ENCODE measurements around the gene FTSJ3. TPM values are rescaled to one million over a fixed set of nuclear protein-coding genes. Genes with fewer than 3 reads are reported as not detected.

FTSJ3 gene
- total and polyA plus RNA-seq, 2 of the 13 experiments (the other 11 are each of a cell fraction or from before 2014, with no cell fraction given), result 26.0 to 64.2 TPM

GRCh38 chr17:63804328-63804727 is 23.1 kb downstream of the FTSJ3 start:
- POLR2A ChIA-PET, result interaction anchor here (2.1 kb wide), 1 partner anchor 31 kb away, joined by 9 read pairs; the partner anchor contains the start of genes CCDC47 and DDX42
- no peak overlapping the region for H3K4me3 ChIP-seq (replicated peaks in 1 of 3; ENCODE audit: insufficient read depth in 1 of 3, low read depth in 2 of 3, low read length in 3 of 3)
- no peak overlapping the region for H3K27ac ChIP-seq (ENCODE audit: extremely low read length, insufficient read depth, low read length)
- no peak overlapping the region for H3K4me2 ChIP-seq (ENCODE audit: low read depth, low read length)
- no peaks in the 10 kb centered on the region for H3K9me3 ChIP-seq (ENCODE audit: low read length)
- no peak for FAIRE-seq
- ATAC-seq, result no peak
- no peaks in the 10 kb centered on the region for H3K27me3 ChIP-seq (ENCODE audit: control insufficient read depth in 1 of 2, insufficient read depth in 2 of 2, low read length in 2 of 2)
- H3K9ac ChIP-seq (ENCODE audit: insufficient read depth, low read depth, low read length), result no peak overlapping the region
- H3K4me1 ChIP-seq (ENCODE audit: insufficient read depth, low read length), result no peaks in the 10 kb centered on the region
- in situ Hi-C loops (cut with HindIII; ENCODE audit: extremely low pct_ligation_motif_present, low pct_unique_long_range_greater_than_20kb), result no loop called here
- no peaks in the 10 kb centered on the region for H3K79me2 ChIP-seq (ENCODE audit: insufficient read depth, low read length)
- TF ChIP-seq SP140L (CRISPR knock-in tag; IDR thresholded peaks at IDR 0.05; ENCODE audit: borderline replicate concordance) (no peak), NCOR1 (IDR thresholded peaks at IDR 0.05; ENCODE audit: borderline replicate concordance, low read length) (no peak), ZBTB39 (CRISPR knock-in tag; IDR thresholded peaks at IDR 0.05) (no peak), SKI (IDR thresholded peaks at IDR 0.05; ENCODE audit: partially characterized antibody) (no peak), LRRFIP1 (CRISPR knock-in tag; conservative IDR thresholded peaks at IDR 0.05) (no peak), FOXC1 (CRISPR knock-in tag; IDR thresholded peaks at IDR 0.05; ENCODE audit: borderline replicate concordance) (no peak), RFX3 (CRISPR knock-in tag; IDR thresholded peaks at IDR 0.05) (no peak), GMEB2 (CRISPR knock-in tag; IDR thresholded peaks at IDR 0.05; ENCODE audit: low read depth) (no peak), ZNF331 (CRISPR knock-in tag; IDR thresholded peaks at IDR 0.05) (no peak), CAMTA2 (CRISPR knock-in tag; IDR thresholded peaks at IDR 0.05; ENCODE audit: borderline replicate concordance) (no peak), ZNF530 (CRISPR knock-in tag; IDR thresholded peaks at IDR 0.05; ENCODE audit: low read depth) (no peak)
- TF ChIP-seq, protein P1, sequence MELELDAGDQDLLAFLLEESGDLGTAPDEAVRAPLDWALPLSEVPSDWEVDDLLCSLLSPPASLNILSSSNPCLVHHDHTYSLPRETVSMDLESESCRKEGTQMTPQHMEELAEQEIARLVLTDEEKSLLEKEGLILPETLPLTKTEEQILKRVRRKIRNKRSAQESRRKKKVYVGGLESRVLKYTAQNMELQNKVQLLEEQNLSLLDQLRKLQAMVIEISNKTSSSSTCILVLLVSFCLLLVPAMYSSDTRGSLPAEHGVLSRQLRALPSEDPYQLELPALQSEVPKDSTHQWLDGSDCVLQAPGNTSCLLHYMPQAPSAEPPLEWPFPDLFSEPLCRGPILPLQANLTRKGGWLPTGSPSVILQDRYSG (CRISPR knock-in tag; IDR thresholded peaks at IDR 0.05), result no peak
- BruUV-seq (replicated peaks), result no TSS peak
- H4K20me1 ChIP-seq (ENCODE audit: insufficient read depth, low read length), result no peaks in the 10 kb centered on the region
- no peak for DNase-seq (ENCODE audit: low spot score)
- H2AFZ ChIP-seq (ENCODE audit: low read length), result no peak overlapping the region
- intact Hi-C loops (cut with micrococcal nuclease; ENCODE audit: unreplicated experiment), result no loop called here
- peaks cover 42 to 95% of the 10 kb centered on the region in 2 experiments for H3K36me3 ChIP-seq (replicated peaks in 1 of 2; ENCODE audit: control insufficient read depth in 1 of 2, insufficient read depth in 2 of 2, low read length in 2 of 2)
- CTCF ChIA-PET (ENCODE audit: low intra/inter-chr PET ratio, low total read pairs), result no interaction called here
- 97% methylated on average over 1 of the region's 1 CpG for WGBS (ENCODE audit: low lambda C conversion rate)

Data from HepG2 (cell line).